HK-2 (cell line): ENCODE measurements around the gene SREBF2.
"Not testable (repeated sequence)": the region's sequence is repeated elsewhere in the genome, so short reads cannot be mapped to it uniquely, and the experiment has no call there.

Experiments
- DNase-seq: peaks from one replicate; pipeline ENCODE4 v3.0.0-alpha.2; 2018; ENCODE audit not compliant: unreplicated experiment

SREBF2 gene

DNA sequence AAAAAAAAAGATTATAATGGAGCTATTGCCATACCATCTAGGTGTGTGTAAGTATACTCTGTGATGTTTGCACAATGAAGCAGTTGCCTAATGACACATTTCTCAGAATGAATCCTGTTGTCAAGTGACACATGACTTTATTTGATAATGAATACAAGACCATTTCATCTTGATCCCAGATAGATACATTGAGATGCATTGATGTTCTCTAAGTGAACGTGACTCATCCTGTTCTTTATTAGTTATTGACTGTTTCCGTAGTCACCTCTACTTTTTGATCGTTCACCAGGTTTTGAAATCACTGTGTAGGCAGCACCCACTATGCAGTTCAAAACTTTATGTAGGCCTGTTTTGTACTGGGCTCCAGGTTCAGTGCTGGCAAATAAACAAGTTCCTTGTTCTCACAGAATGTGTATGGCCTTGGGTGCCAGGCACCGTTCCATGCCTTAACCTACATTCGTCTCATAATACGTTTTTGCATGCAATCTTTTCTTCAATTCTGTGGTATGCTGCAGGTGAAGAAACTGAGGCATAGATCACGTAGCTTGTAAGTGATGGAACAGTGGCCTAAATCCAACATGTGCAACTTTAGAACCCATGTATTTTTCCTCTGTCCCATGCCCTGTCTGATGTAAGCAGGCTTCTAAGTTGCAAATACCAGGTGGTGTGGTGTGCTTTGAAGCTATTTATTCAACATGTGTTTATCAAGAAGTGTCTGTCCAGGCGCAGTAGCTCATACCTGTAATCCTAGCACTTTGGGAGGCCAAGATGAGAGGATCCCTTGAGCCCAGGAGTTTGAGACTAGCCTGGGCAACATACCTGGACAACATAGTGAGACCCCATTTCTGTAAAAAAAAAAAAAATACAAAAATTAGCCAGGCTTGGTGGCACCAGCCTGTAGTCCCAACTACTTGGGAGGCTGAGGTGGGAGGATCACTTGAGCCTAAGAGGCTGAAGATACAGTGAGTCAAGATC lies 10.4 kb downstream of the SREBF2 start:
- no peak for DNase-seq

GRCh38 chr22:41844036-41844435 lies 11.1 kb downstream of the SREBF2 start:
- no peak for DNase-seq

DNA sequence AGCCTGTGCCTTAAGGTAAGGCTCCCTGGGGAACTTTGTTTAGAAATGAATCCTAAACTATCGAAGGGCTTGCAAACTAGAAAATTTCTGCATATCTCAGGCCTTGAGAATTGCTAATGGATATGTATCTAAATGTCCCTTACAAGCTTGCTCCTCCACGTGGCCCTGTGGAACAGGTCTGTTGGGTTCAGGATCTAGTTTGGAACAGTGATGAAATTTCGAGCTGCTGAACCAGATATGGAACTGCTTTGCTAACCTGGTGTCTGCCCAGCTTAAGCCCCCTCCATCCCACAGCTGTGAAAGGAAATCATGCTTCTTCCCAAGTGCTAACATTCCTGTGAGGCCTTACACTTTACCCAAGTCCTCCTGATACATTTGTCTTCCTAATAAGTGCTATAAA lies 11.6 kb downstream of the SREBF2 start:
- no peak for DNase-seq

- DNase-seq, result no peak
These were observed 12.7 kb downstream of the SREBF2 start for GRCh38 chr22:41845380-41846267.

GRCh38 chr22:41846268-41846987 lies 13.5 kb downstream of the SREBF2 start:
- no peak for DNase-seq

DNA sequence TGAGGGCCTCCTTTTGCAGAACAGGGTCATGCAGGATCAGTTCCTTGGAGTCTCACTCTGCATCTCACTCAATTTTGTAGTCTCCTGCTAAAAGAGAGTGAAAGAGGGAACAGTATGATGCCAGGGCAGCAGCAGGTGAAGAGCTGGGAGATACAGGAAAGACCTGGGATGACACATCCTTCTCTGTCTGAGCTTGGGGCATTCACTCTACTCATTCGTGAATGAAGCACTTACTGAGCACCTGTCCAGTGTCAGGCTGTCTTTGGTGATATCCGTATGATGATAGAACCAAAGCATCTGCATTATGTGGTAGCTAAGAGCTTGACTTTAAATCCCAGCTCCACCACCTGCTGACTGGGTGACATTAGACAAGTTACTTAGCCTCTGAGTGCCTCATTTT lies 14.4 kb downstream of the SREBF2 start:
- DNase-seq, result no peak

- DNase-seq, result no peak
These were observed 15.6 kb downstream of the SREBF2 start for GRCh38 chr22:41848468-41848867.

GRCh38 chr22:41856469-41856868 lies 23.6 kb downstream of the SREBF2 start:
- DNase-seq, result no peak

DNA sequence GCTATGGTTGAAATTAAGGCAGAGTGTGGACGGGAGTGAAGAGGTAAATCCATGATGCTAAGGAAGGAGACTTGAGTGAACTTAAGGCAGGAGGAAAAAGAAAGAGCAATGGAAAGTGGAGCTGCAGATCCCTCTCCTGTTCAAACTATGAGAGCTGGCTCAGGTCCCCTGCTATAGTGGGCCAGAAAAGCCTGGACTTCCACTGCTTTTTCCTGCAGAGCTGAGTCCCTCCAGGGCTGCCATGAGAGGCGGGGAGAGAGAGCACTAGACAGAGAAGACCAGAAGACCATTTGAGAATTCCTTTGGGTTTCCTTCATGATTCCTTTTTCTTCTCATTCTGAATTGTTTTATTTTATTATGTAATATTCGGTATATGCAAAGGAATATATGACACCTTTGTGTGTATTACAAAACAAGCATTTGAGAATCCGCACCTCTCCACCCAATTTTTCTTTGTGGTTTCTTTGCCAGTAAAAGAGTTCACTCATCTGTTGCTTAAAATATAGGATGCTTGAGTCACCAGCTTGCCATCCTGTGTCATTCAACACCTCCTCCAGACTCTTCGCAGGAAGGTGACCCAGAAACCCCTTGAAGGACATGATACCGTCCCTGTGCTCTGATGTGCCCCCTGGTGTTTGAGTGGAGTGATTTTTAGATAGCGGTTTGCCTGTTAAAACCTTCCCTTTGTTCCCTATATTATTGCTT lies 24.4 kb downstream of the SREBF2 start:
- peak; percentile 51 for DNase-seq

GRCh38 chr22:41857860-41858199 lies 24.9 kb downstream of the SREBF2 start:
- no peak for DNase-seq

DNA sequence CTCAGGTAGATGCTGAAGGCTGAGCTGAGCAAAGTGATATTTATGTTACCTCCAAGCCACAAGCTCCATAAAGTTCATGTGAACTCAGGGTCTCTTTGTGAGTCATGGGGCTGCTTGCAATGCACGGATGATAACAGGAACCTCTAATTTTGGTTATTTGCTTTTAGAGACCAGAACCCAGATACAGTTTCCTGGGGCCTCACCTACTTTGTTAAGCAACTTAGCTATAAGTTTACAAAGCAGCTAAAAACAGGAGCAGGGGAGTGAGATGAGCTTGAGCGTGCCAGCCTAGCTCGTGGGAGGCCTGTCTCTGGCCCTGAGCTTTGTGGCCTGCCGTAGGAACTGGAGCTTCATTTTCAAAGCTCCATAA lies 29.2 kb downstream of the SREBF2 start:
- no peak for DNase-seq

GRCh38 chr22:41862530-41863266 lies 29.8 kb downstream of the SREBF2 start:
- no peak for DNase-seq

DNA sequence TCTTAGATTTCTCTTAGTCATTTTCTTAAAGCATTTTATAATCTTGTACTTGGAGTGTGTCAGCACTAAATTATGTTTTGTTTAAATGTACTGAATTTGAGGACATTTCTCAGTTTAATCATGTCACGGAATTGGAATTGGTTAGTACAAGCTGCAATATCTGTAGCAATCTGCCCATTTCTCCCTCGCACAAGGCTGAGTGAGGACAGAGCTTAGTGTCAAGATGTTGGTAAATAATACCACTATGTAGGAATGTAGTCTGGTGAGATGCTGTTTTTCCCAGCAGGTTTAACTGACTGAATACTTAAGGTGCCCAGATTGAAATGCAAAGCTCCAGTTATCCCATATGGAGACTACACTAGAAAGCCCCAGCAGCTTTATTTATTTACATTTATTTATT lies 30.6 kb downstream of the SREBF2 start:
- no peak for DNase-seq

GRCh38 chr22:41868556-41868955 lies 35.7 kb downstream of the SREBF2 start:
- no peak for DNase-seq

- not testable (repeated sequence) for DNase-seq
These were observed 37.2 kb downstream of the SREBF2 start for GRCh38 chr22:41870081-41870480.

DNA sequence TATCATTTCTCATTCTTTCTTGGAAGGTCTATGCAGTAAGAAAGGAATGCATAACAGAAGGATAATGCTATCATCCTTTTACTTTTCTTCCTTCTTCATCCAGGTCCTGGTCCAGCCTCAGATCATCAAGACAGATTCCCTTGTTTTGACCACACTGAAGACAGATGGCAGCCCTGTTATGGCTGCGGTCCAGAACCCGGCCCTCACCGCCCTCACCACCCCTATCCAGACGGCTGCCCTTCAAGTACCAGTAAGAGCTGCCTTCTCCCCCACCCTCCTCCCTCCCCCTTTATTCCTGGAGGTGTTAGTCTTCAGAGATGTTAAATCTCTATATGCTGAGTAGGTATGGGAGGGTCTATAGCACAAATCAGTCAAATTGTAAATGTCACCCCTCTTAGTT lies 37.9 kb downstream of the SREBF2 start:
- DNase-seq, result no peak

DNA sequence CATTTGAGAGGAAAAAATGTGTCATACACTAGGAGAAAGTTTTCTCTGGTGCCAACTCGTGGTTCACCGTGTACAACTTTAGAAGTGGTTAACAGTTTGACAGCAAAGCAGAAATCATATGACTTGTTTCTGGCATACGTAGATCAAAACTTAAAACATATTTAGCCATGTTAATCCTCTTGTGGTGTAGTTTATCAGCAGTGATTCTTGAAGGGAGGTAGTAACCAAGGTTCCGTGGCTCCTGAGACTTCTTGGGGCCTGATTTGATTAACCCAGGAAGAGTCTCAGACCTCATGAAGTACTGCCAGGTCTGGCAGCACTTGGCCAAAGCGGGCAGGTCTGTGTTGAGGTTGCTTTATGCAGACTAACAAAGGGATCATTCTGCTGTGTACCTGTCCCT lies 40.5 kb downstream of the SREBF2 start:
- DNase-seq, result no peak

DNA sequence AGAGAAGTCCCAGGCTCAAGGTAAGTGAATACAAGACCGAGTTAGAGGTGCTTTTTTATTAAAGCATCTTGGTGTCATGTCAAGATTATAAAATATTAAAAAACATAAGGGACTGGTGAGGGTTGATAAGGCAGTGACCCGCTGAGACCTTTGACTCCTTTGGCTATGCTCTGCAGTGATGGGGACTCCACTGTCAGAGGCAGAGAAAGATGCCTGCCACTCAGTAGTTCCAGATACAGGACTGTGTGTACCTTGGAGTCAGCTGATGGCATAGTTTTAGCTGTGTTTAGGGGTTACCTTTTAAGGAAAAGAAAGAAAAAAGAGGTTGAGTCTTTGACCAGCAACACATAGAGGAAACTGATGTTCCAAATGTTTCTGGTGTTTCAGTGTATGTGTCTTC lies 41.2 kb downstream of the SREBF2 start:
- DNase-seq, result no peak

GRCh38 chr22:41875531-41876270 lies 42.8 kb downstream of the SREBF2 start:
- no peak for DNase-seq

- DNase-seq, result no peak
These were observed 43.4 kb downstream of the SREBF2 start for GRCh38 chr22:41876275-41876674.
